Testis (tissue), 3 donors: Measurements from ENCODE around the gene PTPRN2. TPM values are rescaled to one million over a fixed set of nuclear protein-coding genes. Genes with fewer than 3 reads are reported as not detected.

ENCODE experiments used
- DNase-seq: peaks from one replicate; pipeline ENCODE4 v3.0.0-alpha.2; 2019
- H3K27ac ChIP-seq, 2 donors: fragments of 200-600 bp; sonication (generic); one replicate each; pipeline ENCODE4 v1.5.1; 2019
- H3K27me3 ChIP-seq: fragments of 200-600 bp; sonication (generic); one replicate; pipeline ENCODE4 v1.5.1; 2019
- H3K36me3 ChIP-seq: fragments of 200-600 bp; sonication (generic); one replicate; pipeline ENCODE4 v1.5.1; 2017; ENCODE audit warnings: low read depth; ENCODE audit errors: missing control alignments
- H3K4me1 ChIP-seq: fragments of 200-600 bp; sonication (generic); one replicate; pipeline ENCODE4 v1.5.1; 2019
- H3K4me3 ChIP-seq, 2 donors: fragments of 200-600 bp; sonication (generic); one replicate each; pipeline ENCODE4 v1.5.1; 2017 to 2019
- H3K9me3 ChIP-seq: fragments of 200-600 bp; sonication (generic); one replicate; pipeline ENCODE4 v1.5.1; 2017
- POLR2A ChIP-seq: fragments of 450-650 bp; IDR thresholded peaks from one replicate; pipeline ENCODE4 v1.6.1; 2017; ENCODE audit warnings: antibody characterized with exemption, mild to moderate bottlenecking, moderate library complexity
- WGBS, 2 donors: methylation state at CpG; one replicate each; pipeline ENCODE4 v1.1.5; 2018; 5-methylcytosine and 5-hydroxymethylcytosine counted together
- intact Hi-C: fragments of 100-400 bp; cut with DNase I; formaldehyde crosslinking; loops from one replicate; pipeline ENCODE4 v1.15.1; 2023; ENCODE audit warnings: low total_unique reads
- polyA plus RNA-seq: library from polyadenylated mRNA; stranded (reverse); fragments of 350-450 nt; fragmentation: Illumina TruSeq; extraction: RNeasy Lipid Tissue Mini Kit (QIAGEN cat#74804); gene quantifications from one replicate; pipeline ENCODE4 v1.2.3, GENCODE V29; 2014; ENCODE audit warnings: low read depth, low replicate concordance; ENCODE audit not compliant: insufficient read depth
- total RNA-seq, 2 donors: library from RNA; depleted of rRNA; stranded (reverse); fragments of >200 nt; gene quantifications; one replicate each; pipeline ENCODE4 v1.2.3, GENCODE V29; 2016
- TF ChIP-seq, protein P1 (sequence below), 3 experiments: fragments of 450-650 bp in 2 of 3; fragments of 200-600 bp in 1 of 3; sonication (generic) in 1 of 3; IDR thresholded peaks; one replicate each; pipeline ENCODE4 v1.5.1; 2016 to 2019; ENCODE audit warnings: antibody characterized with exemption in 3 of 3, mild to moderate bottlenecking in 2 of 3, moderate library complexity in 1 of 3

Gene PTPRN2
- total and polyA plus RNA-seq, 3 donors from 2014 or later = 9.3 to 10.8 (median 9.8) TPM

- H3K27me3 ChIP-seq = no peaks in the 10 kb centered on the region
- WGBS, 2 donors = 74 to 83% methylated on average over 11 to 16 of the region's 16 CpGs
- H3K4me1 ChIP-seq = no peaks in the 10 kb centered on the region
- H3K27ac ChIP-seq = no peak overlapping the region
- H3K9me3 ChIP-seq = no peaks in the 10 kb centered on the region
- H3K4me3 ChIP-seq = no peak overlapping the region
- no peak for DNase-seq
- intact Hi-C loops = no loop called here
- H3K36me3 ChIP-seq = no peaks in the 10 kb centered on the region
- TF ChIP-seq, protein P1, sequence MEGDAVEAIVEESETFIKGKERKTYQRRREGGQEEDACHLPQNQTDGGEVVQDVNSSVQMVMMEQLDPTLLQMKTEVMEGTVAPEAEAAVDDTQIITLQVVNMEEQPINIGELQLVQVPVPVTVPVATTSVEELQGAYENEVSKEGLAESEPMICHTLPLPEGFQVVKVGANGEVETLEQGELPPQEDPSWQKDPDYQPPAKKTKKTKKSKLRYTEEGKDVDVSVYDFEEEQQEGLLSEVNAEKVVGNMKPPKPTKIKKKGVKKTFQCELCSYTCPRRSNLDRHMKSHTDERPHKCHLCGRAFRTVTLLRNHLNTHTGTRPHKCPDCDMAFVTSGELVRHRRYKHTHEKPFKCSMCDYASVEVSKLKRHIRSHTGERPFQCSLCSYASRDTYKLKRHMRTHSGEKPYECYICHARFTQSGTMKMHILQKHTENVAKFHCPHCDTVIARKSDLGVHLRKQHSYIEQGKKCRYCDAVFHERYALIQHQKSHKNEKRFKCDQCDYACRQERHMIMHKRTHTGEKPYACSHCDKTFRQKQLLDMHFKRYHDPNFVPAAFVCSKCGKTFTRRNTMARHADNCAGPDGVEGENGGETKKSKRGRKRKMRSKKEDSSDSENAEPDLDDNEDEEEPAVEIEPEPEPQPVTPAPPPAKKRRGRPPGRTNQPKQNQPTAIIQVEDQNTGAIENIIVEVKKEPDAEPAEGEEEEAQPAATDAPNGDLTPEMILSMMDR (IDR thresholded peaks at IDR 0.05) = no peak
- no peak for TF ChIP-seq POLR2A
Observed at GRCh38 chr7:158111049-158111751, 476.4 kb downstream of the PTPRN2 start.

- no peak for DNase-seq
- no peaks in the 10 kb centered on the region for H3K9me3 ChIP-seq
- no peaks in the 10 kb centered on the region for H3K4me1 ChIP-seq
- 89% methylated on average over 11 to 14 of the region's 14 CpGs for WGBS, 2 donors
- no peaks in the 10 kb centered on the region for H3K27me3 ChIP-seq
- intact Hi-C loops = no loop called here
- no peak overlapping the region for H3K27ac ChIP-seq
- H3K36me3 ChIP-seq = no peaks in the 10 kb centered on the region
- TF ChIP-seq, protein P1 (IDR thresholded peaks at IDR 0.05) = no peak
- no peak overlapping the region for H3K4me3 ChIP-seq
Observed at GRCh38 chr7:158110661-158111048, 477.0 kb downstream of the PTPRN2 start.

DNA sequence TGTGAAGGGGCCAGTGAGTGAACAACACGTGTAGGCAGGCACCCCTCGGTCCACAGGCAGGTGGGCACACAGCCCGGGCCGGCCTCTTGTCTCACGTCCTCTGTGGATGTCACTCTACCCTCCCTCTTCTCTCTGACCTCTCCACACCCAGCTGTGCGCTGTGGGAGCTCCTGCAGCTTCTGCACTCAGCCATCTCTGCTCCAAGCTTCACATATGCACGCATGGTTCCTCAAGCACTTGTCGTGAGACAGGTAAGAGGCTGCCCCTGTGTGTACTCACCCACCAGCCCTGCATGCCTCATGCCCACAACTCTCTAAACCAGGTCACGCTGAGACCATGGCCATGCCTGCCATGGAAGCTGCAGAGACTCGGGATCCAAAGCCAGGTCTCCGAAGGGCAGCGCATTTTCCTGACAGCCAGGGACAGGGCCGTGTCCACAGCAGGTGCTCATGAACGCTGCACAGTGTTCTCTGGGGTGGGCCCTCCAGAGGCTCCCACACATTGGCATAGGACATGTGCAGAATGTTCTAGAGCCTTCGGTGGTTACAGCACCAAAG is 477.5 kb downstream of the PTPRN2 start:
- H3K36me3 ChIP-seq = no peaks in the 10 kb centered on the region
- 88% methylated on average over 15 of the region's 15 CpGs for WGBS, 2 donors
- intact Hi-C loops = no loop called here

GRCh38 chr7:158109364-158110033 is 478.1 kb downstream of the PTPRN2 start:
- no peaks in the 10 kb centered on the region for H3K9me3 ChIP-seq
- 82 to 86% methylated on average over 12 of the region's 12 CpGs for WGBS, 2 donors
- no peaks in the 10 kb centered on the region for H3K4me1 ChIP-seq
- no peak overlapping the region for H3K4me3 ChIP-seq
- H3K36me3 ChIP-seq = no peaks in the 10 kb centered on the region
- intact Hi-C loops = no loop called here
- TF ChIP-seq, protein P1 (IDR thresholded peaks at IDR 0.05) = no peak
- no peak for TF ChIP-seq POLR2A
- no peak for DNase-seq
- H3K27me3 ChIP-seq = no peaks in the 10 kb centered on the region
- H3K27ac ChIP-seq = no peak overlapping the region

More for the DNA sequence above, 477.5 kb downstream of the PTPRN2 start:
- Histone ChIP-seq H3K9me3 (no peaks in the 10 kb centered on the region), H3K4me1 (no peaks in the 10 kb centered on the region), H3K27me3 (no peaks in the 10 kb centered on the region), H3K4me3 (no peak overlapping the region), H3K27ac (no peak overlapping the region)
- TF ChIP-seq, protein P1 (IDR thresholded peaks at IDR 0.05) = no peak
- TF ChIP-seq POLR2A = no peak
- DNase-seq = no peak
